ENCODE results near the gene RCBTB1. TPM values are rescaled to one million over a fixed set of nuclear protein-coding genes. Genes with fewer than 3 reads are reported as not detected.

Gene RCBTB1
- total and polyA plus RNA-seq, 2 donors (not counting 3 experiments of a cell fraction or from before 2014, with no cell fraction given) = 12.1 to 23.8 TPM

DNA sequence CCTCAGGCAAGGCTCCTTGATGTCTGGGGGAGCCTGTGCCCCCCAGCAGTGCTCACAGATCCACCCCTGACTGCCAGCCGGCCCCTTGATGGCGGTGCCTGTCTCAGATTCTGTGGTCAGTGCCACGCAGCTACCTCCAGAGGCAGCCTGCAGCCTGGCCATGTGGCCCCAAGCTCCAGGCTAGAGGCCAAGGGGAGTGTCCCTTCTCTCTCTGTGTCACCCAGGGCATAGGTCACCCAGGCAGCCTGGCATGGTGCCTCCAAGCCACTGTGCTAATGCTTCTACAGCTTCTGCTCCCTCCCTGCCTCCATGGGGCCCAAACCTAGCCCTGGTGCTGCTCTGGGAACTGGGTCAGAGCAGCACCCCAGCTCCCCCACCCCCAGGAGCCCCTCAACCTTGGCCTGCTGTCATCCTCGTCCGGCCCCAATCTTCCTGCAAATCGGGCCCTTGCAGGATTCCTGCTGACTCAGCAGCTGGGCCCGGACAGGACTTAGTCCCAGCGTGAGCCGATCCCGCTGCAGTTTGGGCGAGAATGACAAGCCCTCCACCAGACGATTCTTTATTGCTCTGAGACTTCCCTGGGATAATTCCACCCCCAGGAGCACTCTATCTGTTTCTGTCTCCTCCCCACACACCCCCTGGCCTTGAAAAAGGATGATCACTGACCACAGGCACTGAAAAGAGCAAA lies 40.2 kb upstream of the RCBTB1 start:
- BruUV-seq (replicated peaks) = no TSS peak
- dilution Hi-C loops (cut with MboI; ENCODE audit: extremely low pct_ligation_motif_present, low sequenced_read_pairs) (no loop called here), intact Hi-C loops (cut with micrococcal nuclease) (no loop called here)
- H3K9me1 ChIP-seq (replicated peaks; ENCODE audit: control insufficient read depth, extremely low read depth, insufficient read depth, low read length) = no peaks in the 10 kb centered on the region
- CTCF ChIA-PET = interaction anchor here (0.7 to 1.8 kb wide), 2 partner anchors 9 to 19 kb away, joined by 3 to 8 read pairs; no protein-coding TSS in a partner anchor
- H3K4me1 ChIP-seq (ENCODE audit: control insufficient read depth, extremely low read depth, insufficient read depth, low read length) = peaks cover 24% of the 10 kb centered on the region
- no peak for FAIRE-seq
- H3K4me3 ChIP-seq (replicated peaks in 1 of 3; ENCODE audit: insufficient read depth in 1 of 3, low read depth in 1 of 3, low read length in 3 of 3) = no peak overlapping the region
- no peak overlapping the region for H3K27ac ChIP-seq (ENCODE audit: insufficient read depth, low read depth, low read length)
- H3K36me3 ChIP-seq (ENCODE audit: control insufficient read depth in 2 of 2, extremely low read depth in 1 of 2, insufficient read depth in 2 of 2, low read length in 2 of 2) = no peaks in the 10 kb centered on the region
- TF ChIP-seq, protein P1, sequence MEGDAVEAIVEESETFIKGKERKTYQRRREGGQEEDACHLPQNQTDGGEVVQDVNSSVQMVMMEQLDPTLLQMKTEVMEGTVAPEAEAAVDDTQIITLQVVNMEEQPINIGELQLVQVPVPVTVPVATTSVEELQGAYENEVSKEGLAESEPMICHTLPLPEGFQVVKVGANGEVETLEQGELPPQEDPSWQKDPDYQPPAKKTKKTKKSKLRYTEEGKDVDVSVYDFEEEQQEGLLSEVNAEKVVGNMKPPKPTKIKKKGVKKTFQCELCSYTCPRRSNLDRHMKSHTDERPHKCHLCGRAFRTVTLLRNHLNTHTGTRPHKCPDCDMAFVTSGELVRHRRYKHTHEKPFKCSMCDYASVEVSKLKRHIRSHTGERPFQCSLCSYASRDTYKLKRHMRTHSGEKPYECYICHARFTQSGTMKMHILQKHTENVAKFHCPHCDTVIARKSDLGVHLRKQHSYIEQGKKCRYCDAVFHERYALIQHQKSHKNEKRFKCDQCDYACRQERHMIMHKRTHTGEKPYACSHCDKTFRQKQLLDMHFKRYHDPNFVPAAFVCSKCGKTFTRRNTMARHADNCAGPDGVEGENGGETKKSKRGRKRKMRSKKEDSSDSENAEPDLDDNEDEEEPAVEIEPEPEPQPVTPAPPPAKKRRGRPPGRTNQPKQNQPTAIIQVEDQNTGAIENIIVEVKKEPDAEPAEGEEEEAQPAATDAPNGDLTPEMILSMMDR (IDR thresholded peaks at IDR 0.05; ENCODE audit: extremely low read depth in 1 of 2, insufficient read depth in 1 of 2, low read depth in 1 of 2, low read length in 2 of 2) = no peak
- TF ChIP-seq JUN (IDR thresholded peaks at IDR 0.05; ENCODE audit: borderline replicate concordance, insufficient read depth, insufficient read length, low read depth) (no peak), MYC (IDR thresholded peaks at IDR 0.05; ENCODE audit: low read depth, low read length) (no peak), POLR2A (IDR thresholded peaks at IDR 0.05; ENCODE audit: low read depth, low read length) (no peak), POLR2AphosphoS5 (IDR thresholded peaks at IDR 0.05; ENCODE audit: insufficient read depth, low read depth, low read length) (no peak)
- no peak overlapping the region for H2AFZ ChIP-seq (ENCODE audit: low read depth, low read length)
- no peak overlapping the region for H3K9ac ChIP-seq (replicated peaks; ENCODE audit: extremely low read depth, insufficient read depth, low read length)
- peaks cover 0 to 4% of the 10 kb centered on the region in 2 experiments for H3K27me3 ChIP-seq (ENCODE audit: control insufficient read depth in 2 of 2, insufficient read depth in 2 of 2, low read length in 2 of 2)
- no peaks in the 10 kb centered on the region for H3K79me2 ChIP-seq (ENCODE audit: control insufficient read depth, insufficient read depth, low read length)
- POLR2A ChIA-PET = no interaction called here
- no peaks in the 10 kb centered on the region for H3K9me3 ChIP-seq (replicated peaks; ENCODE audit: control insufficient read depth, insufficient read depth, low read length)
- H3K4me2 ChIP-seq (ENCODE audit: insufficient read depth, low read length) = no peak overlapping the region
- no peaks in the 10 kb centered on the region for H4K20me1 ChIP-seq (replicated peaks; ENCODE audit: control insufficient read depth, extremely low read depth, insufficient read depth, low read length)
- DNase-seq (ENCODE audit: low read depth, low spot score) = no peak

DNA sequence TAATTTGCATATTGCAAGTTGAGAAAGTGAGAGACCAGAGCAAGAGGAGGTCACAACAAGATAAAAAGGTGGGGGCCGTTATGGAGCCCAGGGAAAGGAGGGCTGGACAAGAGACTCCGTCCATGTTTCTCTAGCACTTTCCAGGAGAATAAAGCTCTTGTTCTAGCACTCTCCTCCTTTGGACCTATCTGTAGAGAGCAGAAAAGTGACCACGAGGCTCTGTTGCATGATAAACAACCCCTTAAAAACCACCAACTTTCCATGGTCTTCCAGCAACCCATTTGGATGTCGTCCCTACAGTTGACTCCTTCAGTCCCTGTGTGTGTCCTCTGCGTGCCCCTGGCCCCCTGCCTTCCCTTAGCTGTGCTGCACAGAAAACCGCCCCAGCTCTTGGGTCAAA lies 38.9 kb upstream of the RCBTB1 start:
- Histone ChIP-seq H4K20me1 (replicated peaks; ENCODE audit: control insufficient read depth, extremely low read depth, insufficient read depth, low read length) (no peaks in the 10 kb centered on the region), H2AFZ (ENCODE audit: low read depth, low read length) (no peak overlapping the region), H3K4me1 (ENCODE audit: control insufficient read depth, extremely low read depth, insufficient read depth, low read length) (peaks cover 11% of the 10 kb centered on the region), H3K4me3 (replicated peaks in 1 of 3; ENCODE audit: insufficient read depth in 1 of 3, low read depth in 1 of 3, low read length in 3 of 3) (no peak overlapping the region), H3K4me2 (ENCODE audit: insufficient read depth, low read length) (no peak overlapping the region), H3K9me1 (replicated peaks; ENCODE audit: control insufficient read depth, extremely low read depth, insufficient read depth, low read length) (no peaks in the 10 kb centered on the region), H3K36me3 (ENCODE audit: control insufficient read depth in 2 of 2, extremely low read depth in 1 of 2, insufficient read depth in 2 of 2, low read length in 2 of 2) (no peaks in the 10 kb centered on the region), H3K9me3 (replicated peaks; ENCODE audit: control insufficient read depth, insufficient read depth, low read length) (no peaks in the 10 kb centered on the region), H3K9ac (replicated peaks; ENCODE audit: extremely low read depth, insufficient read depth, low read length) (no peak overlapping the region), H3K27ac (ENCODE audit: insufficient read depth, low read depth, low read length) (no peak overlapping the region), H3K27me3 (ENCODE audit: control insufficient read depth in 2 of 2, insufficient read depth in 2 of 2, low read length in 2 of 2) (peaks cover 0 to 4% of the 10 kb centered on the region in 2 experiments), H3K79me2 (ENCODE audit: control insufficient read depth, insufficient read depth, low read length) (no peaks in the 10 kb centered on the region)
- intact Hi-C loops (cut with micrococcal nuclease) = no loop called here
- no peak for DNase-seq (ENCODE audit: low read depth, low spot score)
- FAIRE-seq = no peak
- ChIA-PET CTCF (no interaction called here), POLR2A (no interaction called here)
- no TSS peak for BruUV-seq (replicated peaks)
- dilution Hi-C loops (cut with MboI; ENCODE audit: extremely low pct_ligation_motif_present, low sequenced_read_pairs) = no loop called here
- TF ChIP-seq POLR2AphosphoS5 (IDR thresholded peaks at IDR 0.05; ENCODE audit: insufficient read depth, low read depth, low read length) (no peak), MYC (IDR thresholded peaks at IDR 0.05; ENCODE audit: low read depth, low read length) (no peak), POLR2A (IDR thresholded peaks at IDR 0.05; ENCODE audit: low read depth, low read length) (no peak), EZH2 (IDR thresholded peaks at IDR 0.05; ENCODE audit: borderline replicate concordance, low read depth, low read length, severe bottlenecking) (no peak), FOS (IDR thresholded peaks at IDR 0.05; ENCODE audit: borderline replicate concordance, insufficient read depth, low read length) (no peak), JUN (IDR thresholded peaks at IDR 0.05; ENCODE audit: borderline replicate concordance, insufficient read depth, insufficient read length, low read depth) (no peak), GATA2 (IDR thresholded peaks at IDR 0.05; ENCODE audit: insufficient read depth, insufficient read length, low read depth, low read length) (no peak)
- TF ChIP-seq, protein P2, sequence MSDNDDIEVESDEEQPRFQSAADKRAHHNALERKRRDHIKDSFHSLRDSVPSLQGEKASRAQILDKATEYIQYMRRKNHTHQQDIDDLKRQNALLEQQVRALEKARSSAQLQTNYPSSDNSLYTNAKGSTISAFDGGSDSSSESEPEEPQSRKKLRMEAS (IDR thresholded peaks at IDR 0.05; ENCODE audit: insufficient read depth, insufficient read length) = no peak
- TF ChIP-seq, protein P1 (IDR thresholded peaks at IDR 0.05; ENCODE audit: extremely low read depth in 1 of 2, insufficient read depth in 1 of 2, low read depth in 1 of 2, low read length in 2 of 2) = no peak
